OCI-LY1 (cell line): ENCODE data around the gene CHIT1.

Experiments
- H2AFZ ChIP-seq: fragments of 200-600 bp; sonication (generic), shearing (Covaris generic); 2 replicates; pipeline ENCODE4 v1.6.0; 2014; ENCODE audit warnings: antibody characterized with exemption, mild to moderate bottlenecking, low read length
- H3F3A ChIP-seq: fragments of 200-600 bp; sonication (generic), shearing (Covaris generic); 2 replicates; pipeline ENCODE4 v1.6.0; 2014; ENCODE audit warnings: mild to moderate bottlenecking, antibody characterized with exemption, low read length, moderate library complexity; ENCODE audit not compliant: insufficient read depth
- H3K27ac ChIP-seq: fragments of 200-600 bp; sonication (generic); 2 replicates; pipeline ENCODE4 v1.5.1; 2014; ENCODE audit warnings: low read length, mixed run types, mild to moderate bottlenecking, low read depth; ENCODE audit not compliant: poor library complexity, severe bottlenecking
- H3K27me3 ChIP-seq: fragments of 200-600 bp; sonication (generic); 2 replicates; pipeline ENCODE4 v1.6.0; 2014; ENCODE audit warnings: antibody characterized with exemption, mild to moderate bottlenecking, low read length, moderate library complexity; ENCODE audit not compliant: insufficient read depth
- H3K36me3 ChIP-seq: fragments of 200-600 bp; sonication (generic); 2 replicates; pipeline ENCODE4 v1.6.1; 2014; ENCODE audit warnings: mild to moderate bottlenecking, antibody characterized with exemption, low read length, moderate library complexity, mixed read lengths; ENCODE audit not compliant: insufficient read depth
- H3K4me1 ChIP-seq: fragments of 200-600 bp; sonication (generic); 2 replicates; pipeline ENCODE4 v1.5.1; 2014; ENCODE audit warnings: mild to moderate bottlenecking, low read length, moderate library complexity; ENCODE audit not compliant: insufficient read depth, severe bottlenecking
- H3K4me2 ChIP-seq: fragments of 200-600 bp; sonication (generic), shearing (Covaris generic); 2 replicates; pipeline ENCODE4 v1.6.1; 2014; ENCODE audit warnings: low read length
- H3K4me3 ChIP-seq: fragments of 200-600 bp; sonication (generic); 2 replicates; pipeline ENCODE4 v1.5.1; 2014; ENCODE audit warnings: low read length, low read depth, mild to moderate bottlenecking, mixed read lengths; ENCODE audit not compliant: poor library complexity, severe bottlenecking
- H3K79me2 ChIP-seq: fragments of 200-600 bp; shearing (Covaris generic); 2 replicates; pipeline ENCODE4 v1.6.1; 2016; ENCODE audit warnings: mixed run types, low read length, mixed read lengths; ENCODE audit not compliant: insufficient read depth
- H3K9ac ChIP-seq: fragments of 200-600 bp; sonication (generic), shearing (Covaris generic); 2 replicates; pipeline ENCODE4 v1.6.1; 2014; ENCODE audit warnings: mild to moderate bottlenecking, low read length, mixed read lengths
- H3K9me2 ChIP-seq: fragments of 200-600 bp; sonication (generic), shearing (Covaris generic); 2 replicates; pipeline ENCODE4 v1.6.1; 2014; ENCODE audit warnings: low read depth, mild to moderate bottlenecking, low read length, mixed read lengths
- H3K9me3 ChIP-seq: fragments of 200-600 bp; shearing (Covaris generic); 2 replicates; pipeline ENCODE4 v1.6.1; 2014; ENCODE audit warnings: low read length, mixed read lengths
- H4K20me1 ChIP-seq: fragments of 200-600 bp; sonication (generic), shearing (Covaris generic); 2 replicates; pipeline ENCODE4 v1.6.0; 2016; ENCODE audit warnings: mild to moderate bottlenecking, low read length; ENCODE audit not compliant: insufficient read depth
- CTCF ChIP-seq: fragments of 200-600 bp; sonication (generic), shearing (Covaris generic); IDR thresholded peaks from 2 replicates; pipeline ENCODE4 v1.5.1; 2017; ENCODE audit warnings: mild to moderate bottlenecking, antibody characterized with exemption, low read length, moderate library complexity, mixed read lengths
- EZH2 ChIP-seq: fragments of 200-600 bp; sonication (generic), shearing (Covaris generic); IDR thresholded peaks from 2 replicates; pipeline ENCODE4 v1.8.0; 2017; ENCODE audit warnings: borderline replicate concordance, mixed run types, mild to moderate bottlenecking, antibody characterized with exemption, low read length, moderate library complexity, mixed read lengths

Gene CHIT1

GRCh38 chr1:203182387-203182953, 47.0 kb downstream of the CHIT1 start:
- H3F3A ChIP-seq, result no peaks in the 10 kb centered on the region
- H3K4me1 ChIP-seq, result no peaks in the 10 kb centered on the region
- no peaks in the 10 kb centered on the region for H3K79me2 ChIP-seq
- no peak overlapping the region for H3K4me2 ChIP-seq
- no peaks in the 10 kb centered on the region for H3K9me3 ChIP-seq
- no peak overlapping the region for H3K4me3 ChIP-seq
- H3K9me2 ChIP-seq, result no peaks in the 10 kb centered on the region
- no peak overlapping the region for H3K9ac ChIP-seq
- H3K27me3 ChIP-seq, result no peaks in the 10 kb centered on the region
- H2AFZ ChIP-seq, result no peak overlapping the region
- no peak overlapping the region for H3K27ac ChIP-seq
- TF ChIP-seq EZH2, result no peak
- no peak for TF ChIP-seq CTCF
- no peaks in the 10 kb centered on the region for H4K20me1 ChIP-seq
- H3K36me3 ChIP-seq, result no peaks in the 10 kb centered on the region

GRCh38 chr1:203181586-203182386, 47.7 kb downstream of the CHIT1 start:
- no peaks in the 10 kb centered on the region for H3K9me2 ChIP-seq
- H3K9me3 ChIP-seq, result no peaks in the 10 kb centered on the region
- TF ChIP-seq EZH2 (no peak), CTCF (no peak)
- no peaks in the 10 kb centered on the region for H3K36me3 ChIP-seq
- no peak overlapping the region for H3K27ac ChIP-seq
- no peaks in the 10 kb centered on the region for H3F3A ChIP-seq
- H3K4me3 ChIP-seq, result no peak overlapping the region
- H3K4me1 ChIP-seq, result no peaks in the 10 kb centered on the region
- H3K79me2 ChIP-seq, result no peaks in the 10 kb centered on the region
- H3K9ac ChIP-seq, result no peak overlapping the region
- H3K27me3 ChIP-seq, result no peaks in the 10 kb centered on the region
- H3K4me2 ChIP-seq, result no peak overlapping the region
- no peak overlapping the region for H2AFZ ChIP-seq
- H4K20me1 ChIP-seq, result no peaks in the 10 kb centered on the region

DNA sequence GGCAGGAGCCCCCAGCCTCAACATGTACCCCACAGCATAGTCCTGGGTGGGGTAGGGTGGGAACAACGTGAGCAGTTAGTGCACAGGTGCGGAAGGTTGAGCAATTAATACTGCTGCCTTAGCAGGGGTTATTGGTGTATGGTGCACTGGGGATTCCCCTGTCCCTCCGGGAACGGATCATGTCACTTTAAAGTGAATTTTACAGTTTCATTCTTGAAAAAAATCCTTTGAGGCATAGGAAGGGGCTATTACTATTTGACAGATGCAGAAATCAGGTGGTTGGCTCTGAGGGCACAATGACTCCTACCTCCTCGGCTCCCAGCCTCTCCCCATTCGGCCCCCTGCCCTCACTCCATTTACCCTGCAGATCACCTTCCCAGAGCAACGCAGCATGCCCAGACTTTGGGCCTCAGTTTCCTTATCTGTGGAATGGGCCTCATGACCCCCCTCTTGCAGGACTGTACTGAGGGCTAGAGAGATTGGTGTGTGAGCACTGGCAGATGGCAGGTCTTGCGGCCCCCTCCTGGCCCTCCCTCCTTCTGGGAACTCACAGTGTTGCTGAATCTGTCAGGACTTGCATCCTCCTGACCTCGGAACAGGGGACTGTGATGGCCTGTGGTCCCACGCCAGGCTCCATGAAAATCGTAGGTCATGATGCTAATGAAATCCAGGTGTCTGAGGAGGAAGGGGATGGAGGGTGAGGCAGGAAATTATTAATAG, 48.7 kb downstream of the CHIT1 start:
- Histone ChIP-seq H3K9me2 (no peaks in the 10 kb centered on the region), H3K4me3 (no peak overlapping the region), H3K9me3 (no peaks in the 10 kb centered on the region), H3K9ac (no peak overlapping the region), H3F3A (no peaks in the 10 kb centered on the region), H3K79me2 (no peaks in the 10 kb centered on the region), H3K4me2 (no peak overlapping the region), H3K27ac (no peak overlapping the region), H3K27me3 (no peaks in the 10 kb centered on the region), H3K4me1 (no peaks in the 10 kb centered on the region), H3K36me3 (no peaks in the 10 kb centered on the region), H2AFZ (no peak overlapping the region), H4K20me1 (no peaks in the 10 kb centered on the region)
- TF ChIP-seq EZH2, result no peak
- TF ChIP-seq CTCF, result no peak
